GM21390 (cell line): ENCODE data around the gene SLC2A1.

ENCODE experiments used
- ATAC-seq: cut with Tn5 transposase; IDR thresholded peaks from one replicate; pipeline ENCODE4 v1.9.1; 2021; ENCODE audit not compliant: unreplicated experiment

SLC2A1 gene

DNA sequence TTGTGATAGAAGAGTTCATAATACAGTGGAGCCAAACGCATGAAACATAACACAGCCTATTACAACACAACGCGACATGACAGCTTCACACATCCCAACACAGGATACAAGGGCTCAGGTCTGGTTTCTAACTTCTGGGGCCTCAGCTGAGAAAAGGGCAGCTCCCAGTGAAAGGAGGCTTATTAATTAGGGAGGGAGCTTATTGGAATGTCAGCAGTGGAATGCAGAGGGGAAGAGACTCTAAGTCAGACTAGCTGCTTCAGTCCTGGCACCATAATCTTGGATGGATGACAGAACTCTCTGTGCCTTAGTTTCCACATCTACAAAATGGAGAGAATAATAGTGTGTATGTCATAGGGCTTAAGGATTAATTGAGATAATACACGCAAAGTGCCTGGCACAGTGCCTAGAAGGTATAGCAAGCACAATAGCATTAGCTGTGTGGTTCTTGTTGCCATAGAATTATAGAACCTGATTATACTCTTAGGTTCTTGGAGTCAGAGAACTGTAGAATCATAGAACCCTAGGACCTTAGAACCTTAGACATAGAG lies 22.7 kb upstream of the SLC2A1 start:
- ATAC-seq, result no peak

DNA sequence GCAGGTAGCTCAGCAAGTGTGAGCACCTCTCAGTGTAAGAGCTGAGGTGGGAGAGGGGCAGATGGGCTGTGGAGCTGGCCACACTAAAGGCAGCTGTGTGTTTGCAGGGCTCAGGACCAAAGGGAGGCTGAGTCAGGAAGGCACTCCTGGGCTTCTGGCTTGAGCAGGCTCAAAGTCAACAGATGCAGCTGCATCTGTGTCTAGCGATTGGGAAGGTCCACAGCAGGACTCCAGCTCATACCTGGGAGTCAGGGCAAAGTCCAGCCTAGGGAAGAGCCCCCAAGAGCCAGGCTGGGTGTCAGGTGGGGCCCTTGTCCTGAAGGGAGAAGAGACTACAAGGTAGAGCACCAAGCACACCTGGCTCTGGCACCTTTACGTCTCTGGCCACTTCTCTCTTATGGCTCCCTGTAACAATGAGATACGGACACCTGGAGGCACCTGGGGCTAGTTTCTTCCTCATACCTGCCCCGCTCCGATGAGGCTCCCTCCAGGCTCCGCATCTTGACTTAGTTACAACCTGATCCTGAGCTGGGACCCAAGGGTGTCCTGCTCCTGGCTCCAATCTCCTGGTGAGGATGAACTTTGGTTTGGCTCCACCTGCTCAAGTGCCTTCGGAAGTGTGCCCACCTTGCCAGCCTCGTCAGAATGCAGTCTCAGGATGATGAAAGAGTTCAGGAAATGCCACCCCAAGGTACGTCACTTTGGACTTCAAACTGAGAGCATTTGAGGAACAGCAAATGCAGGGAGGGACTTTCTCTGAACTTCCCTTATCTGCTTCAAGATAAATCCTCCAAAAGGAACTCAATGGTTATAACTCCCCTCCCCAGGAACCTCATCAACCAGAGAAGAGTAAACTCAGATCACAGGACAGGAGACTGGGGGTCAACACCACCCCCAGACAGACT lies 21.5 kb upstream of the SLC2A1 start:
- no peak for ATAC-seq

- ATAC-seq, result no peak
Measured at GRCh38 chr1:42979036-42979430, 20.4 kb upstream of the SLC2A1 start.

DNA sequence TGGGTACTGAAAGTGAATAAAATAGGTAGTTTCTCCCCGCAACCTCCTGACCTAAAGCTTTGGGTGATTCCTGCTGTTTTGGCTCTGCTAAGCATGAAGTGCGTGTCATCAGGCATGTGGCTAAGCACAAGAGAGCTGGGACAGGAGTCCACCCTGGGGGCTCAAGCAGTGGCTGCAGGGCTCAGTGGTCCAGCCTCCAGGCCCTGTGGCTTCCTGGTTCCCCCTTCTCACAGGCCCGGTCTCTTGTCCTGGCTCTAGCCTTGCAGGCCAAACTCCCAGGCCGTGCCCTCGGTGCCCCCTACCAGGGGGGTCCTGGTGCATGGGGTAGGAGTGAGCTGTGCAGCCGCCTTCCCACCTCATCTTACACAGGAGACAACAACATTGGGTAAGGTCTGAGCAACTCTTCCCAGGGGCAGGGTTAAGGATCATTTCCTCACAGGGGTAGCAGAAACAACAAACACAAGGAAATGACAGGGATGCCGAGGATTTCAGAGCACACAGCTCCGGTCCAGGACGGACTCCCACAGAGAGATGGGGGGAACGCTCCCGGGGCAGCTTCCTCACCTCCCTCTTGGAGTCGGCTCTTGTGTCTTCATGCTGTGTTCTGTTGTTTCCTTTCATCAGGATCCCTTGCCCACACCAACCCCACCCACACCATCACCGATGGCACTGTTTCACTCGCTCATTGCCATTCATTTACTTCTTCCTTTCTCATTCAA lies 19.8 kb upstream of the SLC2A1 start:
- no peak for ATAC-seq

DNA sequence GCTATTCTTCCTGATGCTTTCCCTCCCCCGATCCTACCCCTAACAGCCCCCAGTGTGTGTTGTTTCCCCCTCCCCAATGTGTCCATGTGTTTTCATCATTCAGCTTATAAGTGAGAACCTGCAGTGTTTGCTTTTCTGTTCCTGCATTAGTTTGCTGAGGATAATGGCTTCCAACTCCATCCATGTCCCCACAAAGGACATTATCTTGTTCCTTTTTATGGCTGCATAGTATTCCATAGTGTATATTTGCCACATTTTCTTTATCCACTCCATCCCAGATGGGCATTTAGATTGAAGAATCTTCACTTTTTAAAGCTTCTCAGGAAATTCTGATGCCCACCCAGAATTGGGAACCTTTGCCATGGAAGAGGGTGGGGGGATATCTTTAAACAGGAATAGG lies 19.0 kb upstream of the SLC2A1 start:
- ATAC-seq, result no peak

GRCh38 chr1:42975561-42976225 lies 17.0 kb upstream of the SLC2A1 start:
- no peak for ATAC-seq

DNA sequence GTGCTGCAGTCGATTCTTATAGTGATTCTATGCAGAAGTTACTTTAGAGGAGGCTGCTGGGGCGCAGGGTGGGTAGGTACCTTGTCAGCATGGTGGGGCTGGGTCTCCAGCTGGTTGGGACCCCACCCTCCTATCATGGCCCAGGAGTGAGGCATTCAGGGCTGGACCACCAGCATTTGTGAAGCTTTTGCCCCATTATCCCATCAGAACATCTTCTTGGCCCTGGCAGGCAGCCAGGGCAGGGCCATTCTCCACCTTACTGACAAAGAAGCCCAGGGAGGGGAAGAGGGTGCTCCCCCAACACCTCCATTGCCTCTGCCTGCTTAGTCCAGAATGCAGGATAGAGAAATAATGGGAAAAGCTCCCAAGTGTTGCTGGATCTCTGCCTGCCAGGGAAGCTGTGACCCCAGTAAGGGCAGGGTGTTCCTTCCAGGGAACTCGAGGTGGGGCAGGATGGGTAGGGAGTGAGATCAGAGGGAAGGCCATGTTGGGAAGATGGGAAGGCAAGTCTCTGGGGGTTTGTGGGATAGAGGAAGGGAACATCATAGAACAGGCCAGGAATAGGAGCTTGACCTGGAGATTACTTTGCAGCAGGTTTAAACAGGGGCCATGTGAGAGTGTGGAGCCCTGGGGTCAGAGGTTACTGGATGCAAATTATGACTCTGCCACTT lies 16.2 kb upstream of the SLC2A1 start:
- ATAC-seq, result no peak

DNA sequence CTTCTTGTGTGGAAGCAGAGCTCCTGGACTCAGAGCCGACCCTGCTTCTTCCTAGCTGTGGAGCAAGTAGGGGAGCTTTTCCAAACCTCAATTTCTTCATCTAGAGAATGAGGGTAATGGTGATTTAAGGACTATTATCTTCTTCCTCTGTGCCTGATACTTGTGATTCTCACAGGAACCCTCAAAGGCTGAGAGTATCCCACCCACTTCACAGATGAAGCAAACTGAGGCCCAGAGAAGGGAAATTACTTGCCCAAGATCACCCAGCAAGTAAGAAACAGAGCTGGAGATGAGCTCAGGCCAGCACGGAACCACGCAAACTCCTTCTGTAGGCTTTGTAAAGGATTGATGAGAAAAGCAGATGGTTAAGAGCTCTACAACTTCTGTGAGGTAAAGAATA lies 15.1 kb upstream of the SLC2A1 start:
- ATAC-seq, result no peak

DNA sequence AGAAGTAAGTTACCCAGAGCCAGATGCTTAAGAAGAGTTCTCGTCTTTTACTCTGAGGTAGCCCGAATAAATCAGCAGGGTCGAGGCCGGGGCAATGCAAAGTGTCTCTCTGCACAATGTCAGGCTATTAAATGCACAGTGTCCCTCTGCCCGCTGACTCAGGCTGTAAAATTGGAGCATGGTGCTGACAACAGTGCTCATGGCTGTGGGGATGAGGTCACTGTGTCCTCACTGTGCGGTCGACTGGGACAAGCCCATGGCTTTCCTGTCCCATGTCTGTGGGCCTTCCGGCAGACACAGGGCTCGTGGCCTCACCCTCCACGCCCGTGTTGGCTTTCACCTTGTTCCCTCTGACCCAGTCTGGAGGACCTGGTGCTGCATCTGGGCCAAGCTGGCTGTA lies 14.6 kb upstream of the SLC2A1 start:
- no peak for ATAC-seq

- no peak for ATAC-seq
Measured at GRCh38 chr1:42971841-42972291, 13.2 kb upstream of the SLC2A1 start.

- no peak for ATAC-seq
Measured at GRCh38 chr1:42970143-42970542, 11.5 kb upstream of the SLC2A1 start.

DNA sequence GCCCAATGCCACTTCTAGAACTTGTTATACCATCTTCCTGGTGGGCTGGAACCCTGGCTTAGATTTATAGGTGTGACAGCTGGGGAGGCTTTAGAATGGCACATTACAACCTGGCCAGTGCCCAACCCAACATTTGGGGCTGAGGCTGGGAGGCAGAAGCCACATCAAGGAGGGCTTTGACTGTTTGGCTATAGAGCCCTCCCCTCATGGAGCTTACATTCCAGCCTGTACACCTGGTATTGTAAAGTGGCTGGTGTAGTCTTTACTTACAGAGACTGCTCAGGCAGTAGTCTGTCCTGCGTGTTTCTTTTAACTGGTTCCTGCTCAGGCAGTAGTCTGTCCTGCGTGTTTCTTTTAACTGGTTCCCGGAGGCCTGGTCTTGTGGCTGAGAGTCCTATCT lies 10.0 kb upstream of the SLC2A1 start:
- ATAC-seq, result no peak

- ATAC-seq, result no peak
Measured at GRCh38 chr1:42966688-42967612, 8.3 kb upstream of the SLC2A1 start.

DNA sequence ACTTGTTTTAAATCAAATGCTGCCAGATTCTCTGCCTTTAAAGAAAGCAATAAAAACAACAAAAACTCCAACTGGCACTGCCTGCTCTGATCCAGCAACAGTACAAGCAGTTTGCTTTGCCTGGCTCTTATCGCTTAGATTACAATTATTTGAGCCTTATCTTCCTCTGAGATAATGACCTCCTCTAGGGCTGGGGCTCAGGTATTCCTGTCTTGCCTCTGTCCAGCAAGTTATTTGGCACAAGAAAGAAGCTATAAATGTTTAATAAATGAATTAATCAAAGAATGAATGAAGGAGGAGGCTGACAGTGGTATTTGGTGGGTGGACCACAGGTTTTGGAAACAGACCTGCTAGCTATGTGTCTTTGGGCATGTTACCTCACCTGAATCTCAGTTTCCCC lies 6.7 kb upstream of the SLC2A1 start:
- no peak for ATAC-seq

DNA sequence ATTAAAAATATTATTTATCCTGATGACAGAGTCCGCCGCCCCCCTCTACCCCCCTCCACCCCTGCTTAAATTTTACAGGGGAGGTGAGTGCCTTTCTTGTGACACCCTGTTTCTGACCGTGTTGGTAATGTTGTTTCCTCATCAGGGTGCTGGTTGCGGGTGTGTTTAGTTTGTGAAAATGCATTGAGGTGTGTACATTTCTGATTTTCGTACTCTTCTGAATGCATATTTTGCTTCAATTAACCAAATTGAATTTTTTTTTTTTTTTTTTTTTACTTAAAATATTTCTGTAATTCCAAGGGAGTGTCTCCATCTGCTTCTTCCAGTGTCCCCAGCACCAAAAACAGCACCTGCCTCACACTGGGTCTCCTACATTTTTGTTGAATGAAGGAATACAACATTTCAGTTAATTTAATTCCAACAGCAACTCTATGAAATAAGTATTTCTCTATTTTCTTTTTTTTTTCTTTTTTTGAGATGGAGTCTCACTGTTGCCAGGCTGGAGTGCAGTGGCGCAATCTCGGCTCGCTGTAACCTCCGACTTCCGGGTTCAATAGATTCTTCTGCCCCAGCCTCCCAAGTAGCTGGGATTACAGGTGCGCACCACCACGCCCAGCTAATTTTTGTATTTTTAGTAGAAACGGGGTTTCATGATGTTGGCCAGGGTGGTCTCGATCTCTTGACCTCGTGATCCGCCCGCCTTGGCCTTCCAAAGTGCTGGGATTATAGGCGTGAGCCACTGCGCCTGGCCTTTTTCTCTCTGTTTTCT lies 5.6 kb upstream of the SLC2A1 start:
- ATAC-seq, result no peak

GRCh38 chr1:42963378-42964043 lies 4.8 kb upstream of the SLC2A1 start:
- ATAC-seq, result no peak

DNA sequence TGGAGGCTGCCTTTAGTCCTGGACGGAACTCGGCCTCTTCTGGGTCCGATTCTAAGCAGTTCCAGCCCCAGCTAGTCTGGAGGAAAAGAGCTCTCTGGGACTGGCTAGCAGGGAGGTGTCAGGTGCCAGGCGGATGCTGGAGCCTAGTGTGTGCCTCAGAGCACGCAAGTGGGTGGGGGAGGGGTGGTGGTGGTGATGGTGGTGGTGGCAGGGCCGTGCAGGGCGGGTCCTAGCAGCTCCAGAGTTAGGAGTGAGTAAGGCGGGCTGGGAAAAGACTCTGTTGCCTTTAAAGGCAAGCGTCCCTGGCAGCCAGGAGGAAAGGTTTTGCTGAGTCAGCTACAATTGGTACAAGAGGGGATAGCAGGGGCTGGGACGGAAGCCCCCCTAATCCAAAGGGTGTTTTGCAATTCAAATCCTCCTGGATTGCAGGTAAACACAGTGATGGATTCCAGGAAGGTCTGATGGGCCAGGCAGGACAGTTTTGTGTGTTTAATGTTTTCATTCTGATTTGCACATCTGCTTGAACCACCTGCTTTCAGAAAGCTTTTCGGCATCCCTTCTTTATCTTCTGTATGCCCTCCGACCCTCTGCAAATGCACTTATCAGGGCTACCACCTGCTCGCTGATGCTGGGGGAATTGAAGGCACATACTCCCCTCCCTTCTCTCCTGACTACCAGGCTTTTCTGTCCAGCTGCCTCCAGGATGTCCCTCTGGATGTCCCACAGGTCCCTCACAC lies 4.1 kb upstream of the SLC2A1 start:
- no peak for ATAC-seq
